CD4-positive, CD25-positive, alpha-beta regulatory T cell (primary cell): Measurements from ENCODE around the gene MAST2. TPM values are rescaled to one million over a fixed set of nuclear protein-coding genes. Genes with fewer than 3 reads are reported as not detected.
"Not testable (repeated sequence)": the region's sequence is repeated elsewhere in the genome, so short reads cannot be mapped to it uniquely, and the experiment has no call there.

ENCODE experiments used
- ATAC-seq, 2 donors: fragments of 150-1000 bp; cut with Tn5 transposase; one replicate each; pipeline ENCODE4 v1.10.0; 2021; ENCODE audit warnings: low read depth in 2 of 2, moderate number of reproducible peaks in 2 of 2, moderate library complexity in 1 of 2
- DNase-seq, 3 donors: peaks; one replicate each; pipeline versions ENCODE4 v3.0.0 to v3.0.0-alpha.2; 2012 to 2022; ENCODE audit warnings: mixed read lengths in 1 of 3
- H3K27ac ChIP-seq: one replicate; pipeline ENCODE4 v1.7.0; 2013; ENCODE audit warnings: mild to moderate bottlenecking, low read length; ENCODE audit not compliant: insufficient read depth, poor library complexity, severe bottlenecking
- H3K27me3 ChIP-seq: one replicate; pipeline ENCODE4 v1.7.0; 2013; ENCODE audit warnings: low read length; ENCODE audit not compliant: control insufficient read depth, insufficient read depth
- H3K36me3 ChIP-seq: one replicate; pipeline ENCODE4 v1.7.0; 2013; ENCODE audit warnings: mild to moderate bottlenecking, low read length, moderate library complexity; ENCODE audit not compliant: control insufficient read depth, insufficient read depth
- H3K4me1 ChIP-seq: 2 replicates; pipeline ENCODE4 v1.7.0; 2013; ENCODE audit warnings: mild to moderate bottlenecking, low read length; ENCODE audit not compliant: insufficient read depth, control insufficient read depth, poor library complexity, severe bottlenecking
- H3K4me3 ChIP-seq: one replicate; pipeline ENCODE4 v1.7.0; 2013; ENCODE audit warnings: low read depth, mild to moderate bottlenecking, low read length, moderate library complexity
- H3K9me3 ChIP-seq, 2 experiments: 1 replicate in 1 of 2; 2 replicates in 1 of 2; pipeline ENCODE4 v1.7.0; 2013; ENCODE audit warnings: low read length in 2 of 2, mild to moderate bottlenecking in 1 of 2, moderate library complexity in 1 of 2; ENCODE audit not compliant: control insufficient read depth in 2 of 2
- H3K27ac Mint-ChIP-seq, 3 donors: one replicate each; pipeline ENCODE4 v1.8.0; 2020 to 2022; ENCODE audit warnings: mild to moderate bottlenecking in 3 of 3, mixed read lengths in 3 of 3, moderate library complexity in 2 of 3
- H3K27me3 Mint-ChIP-seq: one replicate; pipeline ENCODE4 v1.8.0; 2022; ENCODE audit warnings: mild to moderate bottlenecking, mixed read lengths
- H3K36me3 Mint-ChIP-seq: one replicate; pipeline ENCODE4 v1.8.0; 2020; ENCODE audit warnings: mixed read lengths
- H3K4me1 Mint-ChIP-seq, 4 donors: one replicate each; pipeline ENCODE4 v1.8.0; 2020 to 2022; ENCODE audit warnings: mixed read lengths in 4 of 4, mild to moderate bottlenecking in 1 of 4
- H3K4me3 Mint-ChIP-seq, 4 donors: one replicate each; pipeline ENCODE4 v1.8.0; 2020 to 2022; ENCODE audit warnings: mild to moderate bottlenecking in 4 of 4, mixed read lengths in 4 of 4, moderate library complexity in 3 of 4
- H3K9me3 Mint-ChIP-seq, 7 donors: one replicate each; pipeline ENCODE4 v1.8.0; 2020 to 2022; ENCODE audit warnings: mixed read lengths in 7 of 7, mild to moderate bottlenecking in 3 of 7, moderate library complexity in 2 of 7
- polyA plus RNA-seq, 4 donors: library from polyadenylated mRNA; unstranded; fragments of 300-500 nt; fragmentation: Illumina TruSeq; gene quantifications; one replicate each; pipeline ENCODE4 v1.2.3, GENCODE V29; 2021
- total RNA-seq: library from RNA; stranded (reverse); gene quantifications from one replicate; pipeline ENCODE4 v1.2.3, GENCODE V29; 2022

Gene MAST2
- total and polyA plus RNA-seq, 5 donors from 2014 or later: 0.71 to 13.1 (median 1.8) TPM

DNA sequence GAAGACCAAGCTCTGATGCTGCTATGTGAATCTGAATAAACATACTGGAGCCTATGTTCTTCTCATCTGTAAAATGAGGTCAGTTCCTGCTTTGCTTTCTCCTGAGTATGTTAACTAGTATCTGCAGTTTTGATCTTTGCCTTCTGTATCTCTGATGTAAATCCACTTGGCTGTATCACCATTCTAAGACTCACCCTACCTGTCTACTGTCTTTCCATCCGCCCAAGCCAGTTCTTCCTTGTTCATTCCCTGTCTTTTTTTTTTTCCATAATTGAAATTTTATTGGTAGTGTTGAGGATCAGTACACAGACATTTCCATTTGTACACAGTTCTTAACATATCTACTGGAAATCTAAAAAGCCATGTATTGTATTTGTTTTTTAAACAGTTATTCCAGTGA is 31.3 kb downstream of the MAST2 start:
- Mint-ChIP-seq H3K27me3 (no peaks in the 10 kb centered on the region), H3K4me3 (no peak overlapping the region), H3K36me3 (peaks cover 9% of the 10 kb centered on the region), H3K27ac (no peak overlapping the region), H3K4me1 (peaks cover 0 to 5% (median under 1%) of the 10 kb centered on the region in 4 donors), H3K9me3 (no peaks in the 10 kb centered on the region)
- H3K27me3 ChIP-seq: no peaks in the 10 kb centered on the region
- DNase-seq (no peak), ATAC-seq (no peak)
- no peaks in the 10 kb centered on the region for H3K9me3 ChIP-seq
- H3K4me3 ChIP-seq: no peak overlapping the region
- H3K4me1 ChIP-seq: no peaks in the 10 kb centered on the region
- peaks cover 4% of the 10 kb centered on the region for H3K36me3 ChIP-seq
- no peak overlapping the region for H3K27ac ChIP-seq

DNA sequence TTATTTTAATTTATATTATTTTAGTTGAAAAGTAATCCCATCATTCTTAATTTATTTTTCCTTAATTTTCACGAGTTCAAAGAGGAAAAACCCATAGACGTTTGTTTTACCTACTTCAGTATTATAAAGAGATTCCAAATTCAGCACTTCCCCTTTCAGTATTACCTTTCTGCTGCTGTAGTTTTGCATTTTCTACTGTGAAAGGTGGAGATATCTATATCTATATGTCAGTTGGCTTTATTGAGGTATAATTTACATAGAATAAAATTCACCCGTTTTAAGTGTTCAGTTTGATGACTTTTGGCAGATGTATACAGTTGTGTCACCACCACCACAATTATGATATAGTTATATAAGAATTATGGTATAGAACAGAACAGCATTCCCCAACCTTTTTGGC is 33.0 kb downstream of the MAST2 start:
- Mint-ChIP-seq H3K4me3 (no peak overlapping the region), H3K9me3 (no peaks in the 10 kb centered on the region), H3K27me3 (no peaks in the 10 kb centered on the region), H3K36me3 (peaks cover 4% of the 10 kb centered on the region), H3K27ac (peak overlapping the region in 1 of 3 donors; percentile 26), H3K4me1 (peaks cover 0 to 5% (median under 1%) of the 10 kb centered on the region in 4 donors)
- ATAC-seq (no peak), DNase-seq (no peak)
- no peaks in the 10 kb centered on the region for H3K9me3 ChIP-seq
- H3K36me3 ChIP-seq: no peaks in the 10 kb centered on the region
- H3K4me3 ChIP-seq: no peak overlapping the region
- no peaks in the 10 kb centered on the region for H3K27me3 ChIP-seq
- no peaks in the 10 kb centered on the region for H3K4me1 ChIP-seq
- no peak overlapping the region for H3K27ac ChIP-seq

DNA sequence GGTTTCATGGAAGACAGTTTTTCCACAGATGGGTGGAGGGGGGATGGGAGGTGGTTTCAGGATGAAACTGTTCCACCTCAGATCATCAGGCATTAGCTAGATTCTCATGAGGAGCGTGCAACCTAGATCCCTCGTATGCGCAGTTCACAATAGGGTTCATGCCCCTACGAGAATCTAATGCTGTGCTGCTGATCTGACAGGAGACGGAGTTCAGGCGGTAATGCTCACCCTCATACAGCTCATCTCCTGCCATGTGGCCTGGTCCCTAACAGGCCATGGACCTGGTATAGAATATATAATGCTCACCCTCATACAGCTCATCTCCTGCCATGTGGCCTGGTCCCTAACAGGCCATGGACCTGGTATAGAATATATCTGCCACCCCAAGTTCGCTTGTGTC is 33.4 kb downstream of the MAST2 start:
- not testable (repeated sequence) for H3K4me3 ChIP-seq, H3K27ac ChIP-seq, H3K4me1 ChIP-seq, H3K9me3 Mint-ChIP-seq, DNase-seq, H3K36me3 ChIP-seq, H3K27me3 Mint-ChIP-seq, H3K27me3 ChIP-seq, H3K36me3 Mint-ChIP-seq, ATAC-seq, H3K4me3 Mint-ChIP-seq, H3K9me3 ChIP-seq, H3K4me1 Mint-ChIP-seq
- H3K27ac Mint-ChIP-seq: peak overlapping the region in 1 of 3 donors; percentile 26

DNA sequence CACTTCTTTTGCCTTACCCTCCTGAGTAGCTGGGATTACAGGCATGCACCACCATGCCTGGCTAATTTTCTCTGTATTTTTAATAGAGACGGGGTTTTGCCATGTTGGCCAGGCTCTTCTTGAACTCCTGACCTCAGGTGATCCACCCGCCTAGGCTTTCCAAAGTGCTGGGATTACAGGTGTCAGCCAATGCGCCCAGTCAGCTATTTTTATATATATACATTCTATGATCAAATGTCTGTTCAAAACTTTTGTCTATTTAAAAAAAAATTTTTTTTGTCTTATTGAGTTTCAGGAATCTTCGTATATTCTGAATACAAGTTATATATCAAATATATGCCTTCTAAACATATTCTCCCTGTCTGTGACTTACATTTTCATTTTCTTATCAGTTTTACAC is 34.9 kb downstream of the MAST2 start:
- H3K27ac Mint-ChIP-seq, H3K4me1 Mint-ChIP-seq, H3K27ac ChIP-seq, H3K4me3 Mint-ChIP-seq, H3K27me3 Mint-ChIP-seq, H3K27me3 ChIP-seq, H3K36me3 Mint-ChIP-seq, H3K9me3 ChIP-seq, H3K9me3 Mint-ChIP-seq, ATAC-seq, H3K4me3 ChIP-seq, H3K36me3 ChIP-seq, H3K4me1 ChIP-seq, DNase-seq: not testable (repeated sequence)

DNA sequence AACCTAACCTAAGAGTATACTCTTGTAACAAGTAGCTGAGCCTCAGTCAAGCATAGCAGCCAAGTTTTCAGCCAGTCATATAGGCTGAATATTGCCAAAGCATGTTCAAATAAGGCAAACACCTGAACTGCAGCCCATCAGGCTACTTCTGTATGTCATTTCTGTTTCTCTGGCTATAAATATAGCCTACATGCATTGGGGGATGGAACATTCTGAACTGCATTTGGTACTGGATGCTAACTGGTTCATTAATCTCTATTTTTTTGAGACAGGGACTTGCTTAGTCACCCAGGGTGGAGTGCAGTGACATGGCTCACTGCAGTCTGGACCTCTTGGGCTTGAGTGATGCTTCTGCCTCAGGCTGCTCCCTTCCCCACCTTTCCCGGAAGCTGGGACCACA is 37.3 kb downstream of the MAST2 start:
- Histone ChIP-seq H3K4me3 (no peak overlapping the region), H3K27me3 (no peaks in the 10 kb centered on the region), H3K4me1 (peaks cover 5% of the 10 kb centered on the region), H3K27ac (no peak overlapping the region), H3K9me3 (no peaks in the 10 kb centered on the region), H3K36me3 (no peaks in the 10 kb centered on the region)
- H3K36me3 Mint-ChIP-seq: no peaks in the 10 kb centered on the region
- peaks cover 10 to 12% (median 11%) of the 10 kb centered on the region in 4 donors for H3K4me1 Mint-ChIP-seq
- H3K27ac Mint-ChIP-seq: no peak overlapping the region
- H3K27me3 Mint-ChIP-seq: no peaks in the 10 kb centered on the region
- ATAC-seq: no peak
- H3K4me3 Mint-ChIP-seq: no peak overlapping the region
- DNase-seq: no peak
- H3K9me3 Mint-ChIP-seq: no peaks in the 10 kb centered on the region

GRCh38 chr1:45842786-45843185 is 39.4 kb downstream of the MAST2 start:
- H3K27me3 Mint-ChIP-seq: no peaks in the 10 kb centered on the region
- no peak overlapping the region for H3K4me3 ChIP-seq
- H3K4me3 Mint-ChIP-seq: no peak overlapping the region
- no peaks in the 10 kb centered on the region for H3K9me3 Mint-ChIP-seq
- no peak overlapping the region for H3K27ac ChIP-seq
- H3K4me1 Mint-ChIP-seq: peaks cover 10 to 12% (median 11%) of the 10 kb centered on the region in 4 donors
- no peak overlapping the region for H3K27ac Mint-ChIP-seq
- DNase-seq (peak in 1 of 3 donors; percentile 18), ATAC-seq (no peak)
- H3K27me3 ChIP-seq: no peaks in the 10 kb centered on the region
- H3K9me3 ChIP-seq: no peaks in the 10 kb centered on the region
- no peaks in the 10 kb centered on the region for H3K36me3 ChIP-seq
- peaks cover 5% of the 10 kb centered on the region for H3K4me1 ChIP-seq
- H3K36me3 Mint-ChIP-seq: no peaks in the 10 kb centered on the region

DNA sequence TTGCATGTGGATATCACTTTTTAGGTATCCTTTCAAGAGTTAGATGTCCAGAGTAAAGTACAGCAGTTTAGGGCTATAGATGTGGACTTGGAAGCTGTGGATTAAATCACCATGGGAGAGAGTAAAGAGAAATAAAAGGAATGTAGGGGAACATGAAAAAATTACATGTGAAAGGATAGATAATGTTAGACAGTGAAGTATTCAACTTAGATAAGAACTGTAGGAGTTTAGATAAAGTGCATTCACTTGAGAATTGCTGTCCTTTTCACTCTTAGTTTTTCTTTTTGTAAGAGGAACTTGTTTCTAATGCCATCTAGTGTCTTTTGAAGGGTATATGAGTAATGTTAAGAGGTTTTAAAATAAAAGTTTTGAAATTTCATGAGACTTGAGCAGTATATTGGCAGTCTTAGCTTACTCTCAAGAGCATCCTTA is 40.1 kb downstream of the MAST2 start:
- Histone ChIP-seq H3K27ac (no peak overlapping the region), H3K4me3 (no peak overlapping the region), H3K4me1 (peaks cover 5% of the 10 kb centered on the region), H3K9me3 (no peaks in the 10 kb centered on the region), H3K27me3 (no peaks in the 10 kb centered on the region), H3K36me3 (no peaks in the 10 kb centered on the region)
- no peaks in the 10 kb centered on the region for H3K36me3 Mint-ChIP-seq
- no peaks in the 10 kb centered on the region for H3K9me3 Mint-ChIP-seq
- peak overlapping the region in 1 of 3 donors; percentile 9 for H3K27ac Mint-ChIP-seq
- no peak overlapping the region for H3K4me3 Mint-ChIP-seq
- DNase-seq (peak in 1 of 3 donors; percentile 51), ATAC-seq (no peak)
- H3K27me3 Mint-ChIP-seq: no peaks in the 10 kb centered on the region
- peaks cover 10 to 12% (median 11%) of the 10 kb centered on the region in 4 donors for H3K4me1 Mint-ChIP-seq

- H3K9me3 Mint-ChIP-seq, DNase-seq: not testable (repeated sequence)
Observed at GRCh38 chr1:45844000-45844399, 40.6 kb downstream of the MAST2 start.

More at GRCh38 chr1:45844000-45844399, 40.6 kb downstream of the MAST2 start:
- peaks cover 10 to 11% (median 10%) of the 10 kb centered on the region in 4 donors for H3K4me1 Mint-ChIP-seq
- not testable (repeated sequence) for ATAC-seq, H3K27me3 Mint-ChIP-seq, H3K27ac ChIP-seq, H3K27me3 ChIP-seq, H3K36me3 ChIP-seq, H3K27ac Mint-ChIP-seq, H3K4me1 ChIP-seq, H3K9me3 ChIP-seq, H3K4me3 Mint-ChIP-seq, H3K4me3 ChIP-seq, H3K36me3 Mint-ChIP-seq
